ENCODE measurements around the gene DLX2.

Gene DLX2

DNA sequence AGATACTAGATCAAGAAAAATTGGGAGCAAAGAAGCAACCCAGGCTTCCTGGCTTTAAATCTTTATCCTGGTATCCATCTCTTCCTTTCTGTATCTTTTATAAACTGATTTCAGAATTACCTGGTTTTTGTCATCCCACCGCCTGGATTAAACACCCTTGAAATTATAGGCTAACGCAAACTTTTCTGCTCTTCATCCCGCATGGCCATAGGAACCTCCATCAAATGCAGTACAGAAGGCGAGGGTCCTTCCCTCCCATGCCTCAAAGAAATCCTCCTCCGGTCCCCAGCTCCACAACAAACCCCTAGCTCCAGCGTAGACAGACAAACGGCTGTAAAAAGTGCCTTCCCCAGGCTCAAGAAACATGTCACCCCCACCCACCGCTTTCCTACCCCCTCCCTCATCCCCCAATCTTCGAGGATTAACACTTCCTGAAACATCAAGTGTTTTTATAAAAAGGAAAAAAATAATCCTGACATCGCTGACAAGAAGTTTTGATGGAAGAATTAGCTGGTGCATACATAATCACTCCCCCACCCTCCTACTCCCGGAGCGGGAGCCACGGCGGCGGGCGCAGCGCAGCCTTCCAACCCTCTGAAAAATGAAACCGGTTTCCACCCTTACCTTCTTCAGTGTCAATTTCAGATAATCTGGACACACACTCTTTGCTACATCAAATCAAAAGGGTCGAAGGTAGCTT lies 9.8 kb downstream of the DLX2 start:
- DNase-seq, result no peak

DNA sequence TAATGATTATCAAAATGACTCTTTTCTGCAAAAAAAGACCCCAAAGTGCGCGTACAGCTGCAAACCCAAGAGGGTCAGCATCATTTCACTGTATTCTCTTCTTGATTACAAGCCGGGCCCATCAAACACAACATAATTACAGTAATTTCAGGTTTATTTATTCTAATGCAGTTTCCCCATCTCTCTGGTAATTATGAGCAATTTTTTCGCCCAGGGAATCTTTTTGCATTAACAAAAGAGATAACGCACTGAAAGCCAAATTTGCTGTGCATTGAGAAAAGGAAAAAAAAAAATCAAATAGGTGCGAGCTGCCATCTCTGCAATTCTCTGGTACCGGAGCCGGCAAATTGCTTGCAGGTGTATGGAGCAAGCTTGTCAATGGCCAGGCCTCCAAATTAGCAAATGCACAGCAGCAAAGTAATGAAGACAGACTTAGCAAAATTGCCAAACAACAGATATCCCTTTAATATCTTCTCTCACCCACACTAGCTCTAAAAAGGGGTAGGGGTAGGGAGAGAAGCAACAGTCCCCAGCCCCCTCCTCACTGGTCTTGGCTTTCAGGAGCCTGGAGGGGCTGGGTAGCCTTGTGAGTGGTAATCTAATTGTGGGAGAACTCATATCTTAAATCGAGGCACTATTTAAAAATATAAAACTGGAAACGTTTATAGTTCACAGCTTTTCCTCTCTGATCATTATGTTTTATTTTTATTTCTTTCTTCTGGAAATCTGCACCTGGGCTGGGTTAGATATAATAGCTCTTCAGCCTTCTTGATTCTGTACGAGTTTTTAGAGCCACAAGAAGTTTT lies 10.7 kb downstream of the DLX2 start:
- DNase-seq, result peak; percentile 93

DNA sequence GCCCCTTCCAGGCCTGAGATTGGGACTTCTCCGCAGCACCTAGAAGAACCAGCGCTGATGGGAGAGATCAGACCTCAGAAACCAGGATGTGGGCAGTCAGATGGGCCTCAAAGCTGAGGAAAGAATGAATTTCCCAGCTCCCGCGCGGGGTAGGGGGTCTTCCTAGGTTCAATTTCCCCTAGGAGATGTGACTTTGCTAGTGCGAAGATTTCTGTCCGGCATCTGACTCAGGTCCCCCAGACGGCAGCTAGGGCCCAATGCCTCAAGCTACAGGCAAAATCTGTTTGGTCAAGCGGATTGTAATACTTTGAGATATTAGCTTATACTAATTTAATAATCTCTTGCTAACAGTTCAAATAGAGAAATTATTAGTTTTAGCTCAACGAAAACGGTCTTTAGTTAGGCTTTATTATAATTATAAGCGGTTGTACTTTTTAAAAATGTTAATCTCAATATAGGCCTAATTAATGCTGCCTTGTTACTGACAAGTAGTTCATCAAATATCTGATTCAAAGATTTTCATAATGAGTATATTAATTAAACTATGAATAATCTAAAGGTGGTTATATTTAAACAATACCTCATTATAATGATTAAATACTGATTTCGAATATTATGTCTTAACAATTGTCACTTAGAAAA lies 11.6 kb downstream of the DLX2 start:
- DNase-seq, result no peak

DNA sequence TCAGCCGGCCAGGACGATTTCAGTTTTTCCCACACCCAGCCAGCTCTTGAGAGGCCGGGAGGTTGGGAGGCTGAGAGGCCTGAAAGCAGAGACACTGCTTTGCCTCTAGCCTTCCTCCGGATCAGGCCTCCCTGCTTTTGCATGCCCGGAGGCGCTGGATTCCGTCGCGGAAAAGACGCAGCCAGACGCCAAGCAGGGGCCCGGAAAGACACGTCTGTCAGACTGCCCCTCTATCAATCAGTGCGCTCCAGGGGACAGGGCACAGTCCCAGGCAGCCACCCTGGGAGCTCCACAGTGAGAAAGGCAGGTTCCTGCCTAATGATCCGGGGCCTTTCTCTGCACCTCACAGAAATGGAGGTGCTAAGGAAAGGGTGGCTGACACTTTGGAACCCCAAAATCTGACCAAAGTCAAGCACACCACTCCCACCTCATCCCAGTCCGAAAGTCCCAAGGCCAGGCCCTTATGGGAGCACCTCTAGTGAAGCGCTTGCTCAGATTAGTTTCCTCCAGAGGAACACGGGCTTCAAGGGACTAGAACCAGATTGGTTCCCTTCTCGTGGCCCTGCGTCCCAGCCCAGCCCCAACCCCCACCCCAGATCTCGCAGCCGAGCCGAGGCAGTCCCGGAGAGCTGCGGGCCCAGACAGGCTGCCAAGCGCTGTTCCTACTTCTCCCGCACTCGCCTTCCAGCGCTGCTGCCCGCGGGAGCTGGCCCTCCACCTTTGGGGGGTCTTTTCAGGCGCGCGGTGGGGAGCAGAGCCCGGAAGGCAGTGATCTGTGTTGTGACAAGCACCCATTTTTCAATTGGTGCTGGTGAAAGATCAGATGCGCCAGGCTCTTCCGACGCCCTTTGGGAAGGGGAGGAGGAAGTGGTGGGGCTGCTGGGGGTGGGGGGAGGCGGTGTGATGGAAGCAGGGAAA lies 12.4 kb downstream of the DLX2 start:
- no peak for DNase-seq

DNA sequence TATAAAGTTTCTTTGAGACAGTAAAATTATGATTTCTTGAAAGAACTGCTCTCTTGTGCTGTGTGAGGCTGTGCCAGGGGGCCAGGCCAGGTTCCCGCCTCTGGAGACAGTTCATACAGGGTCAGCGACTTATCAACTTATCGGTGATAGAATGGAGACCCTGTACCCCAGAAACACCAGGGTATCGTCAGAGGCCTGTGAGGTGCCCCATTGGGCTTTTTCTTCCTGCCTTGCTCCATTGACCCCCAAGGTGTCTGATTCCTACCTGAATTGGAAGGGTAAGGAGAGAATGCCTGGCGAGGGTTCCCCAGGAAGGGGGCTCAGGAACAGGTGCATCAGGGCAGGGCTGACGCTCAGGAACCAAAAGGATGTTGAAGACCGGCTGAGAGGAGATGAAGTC lies 13.1 kb downstream of the DLX2 start:
- no peak for DNase-seq

DNA sequence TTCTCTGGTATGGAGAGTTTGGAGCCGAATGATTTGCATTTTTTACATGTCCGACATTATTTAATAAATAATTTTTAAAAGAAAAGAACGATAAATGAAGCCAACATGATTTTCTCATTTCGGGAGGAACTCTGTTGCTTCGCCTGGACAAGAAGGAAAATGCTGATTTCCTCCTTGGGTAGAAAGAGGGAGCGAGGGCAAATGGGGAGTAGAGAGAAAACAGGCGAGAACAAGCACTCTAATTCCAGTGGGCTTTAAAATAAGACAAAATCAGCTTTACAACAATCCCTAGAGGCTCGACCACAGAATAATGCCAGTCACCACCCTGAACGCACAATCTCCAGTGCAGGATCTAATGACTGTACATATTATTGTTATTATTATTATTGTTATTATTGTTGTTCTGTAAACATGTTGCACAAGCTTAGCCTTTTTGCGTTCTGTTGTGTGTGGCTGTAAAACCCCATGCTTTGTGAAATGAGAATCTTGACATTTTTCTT lies 13.6 kb downstream of the DLX2 start:
- DNase-seq, result no peak

DNA sequence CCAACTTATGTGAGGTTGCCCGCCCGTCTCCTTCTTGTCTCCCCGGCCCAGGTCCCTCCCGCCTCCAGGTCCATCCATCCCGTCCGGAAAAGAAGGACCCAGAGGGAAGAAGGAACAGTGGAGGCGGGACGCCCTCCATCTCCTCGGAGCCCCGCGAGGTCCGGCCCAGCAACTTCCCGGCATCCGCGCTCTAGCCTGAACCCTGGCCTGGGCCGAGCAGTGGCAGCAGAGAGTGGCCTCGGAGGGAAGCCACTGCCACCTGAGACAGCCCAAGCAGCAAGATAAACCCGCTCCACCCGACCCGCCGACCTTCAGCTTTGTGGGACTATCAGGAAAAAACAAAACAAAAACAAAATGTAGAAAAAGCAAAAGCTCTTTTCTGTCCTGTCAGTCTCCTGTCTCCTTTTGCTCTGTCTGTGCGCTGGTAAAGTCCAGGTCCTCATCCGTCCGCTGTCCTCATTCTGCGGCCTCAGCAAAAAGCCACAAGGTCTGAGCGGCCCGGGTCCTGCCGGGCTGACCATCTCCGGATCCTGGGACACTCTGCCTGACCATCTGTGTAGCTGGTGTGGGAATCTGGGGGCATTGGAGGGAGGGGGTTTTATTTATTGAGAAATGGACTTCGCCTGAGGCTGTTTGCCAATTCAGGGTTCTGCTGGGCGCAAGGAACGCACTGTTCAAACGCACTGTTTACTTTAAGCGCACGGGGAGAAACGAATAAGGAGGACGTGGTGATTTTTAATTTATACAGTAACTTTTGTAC lies 14.3 kb downstream of the DLX2 start:
- DNase-seq, result no peak

DNA sequence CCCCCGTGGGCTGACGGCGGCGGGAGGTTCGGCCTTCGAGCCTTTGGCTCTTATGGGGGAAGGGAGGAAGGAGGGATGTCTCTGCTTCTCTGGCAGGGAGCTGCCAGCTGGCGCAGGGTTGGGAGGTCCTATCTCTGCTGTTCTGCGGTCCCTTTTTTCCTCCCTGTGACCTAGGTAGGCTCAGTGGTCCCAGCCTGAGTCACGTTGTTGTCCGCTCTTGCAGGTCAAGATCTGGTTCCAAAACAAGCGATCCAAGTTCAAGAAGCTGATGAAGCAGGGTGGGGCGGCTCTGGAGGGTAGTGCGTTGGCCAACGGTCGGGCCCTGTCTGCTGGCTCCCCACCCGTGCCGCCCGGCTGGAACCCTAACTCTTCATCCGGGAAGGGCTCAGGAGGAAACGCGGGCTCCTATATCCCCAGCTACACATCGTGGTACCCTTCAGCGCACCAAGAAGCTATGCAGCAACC lies 14.9 kb downstream of the DLX2 start:
- DNase-seq, result no peak

DNA sequence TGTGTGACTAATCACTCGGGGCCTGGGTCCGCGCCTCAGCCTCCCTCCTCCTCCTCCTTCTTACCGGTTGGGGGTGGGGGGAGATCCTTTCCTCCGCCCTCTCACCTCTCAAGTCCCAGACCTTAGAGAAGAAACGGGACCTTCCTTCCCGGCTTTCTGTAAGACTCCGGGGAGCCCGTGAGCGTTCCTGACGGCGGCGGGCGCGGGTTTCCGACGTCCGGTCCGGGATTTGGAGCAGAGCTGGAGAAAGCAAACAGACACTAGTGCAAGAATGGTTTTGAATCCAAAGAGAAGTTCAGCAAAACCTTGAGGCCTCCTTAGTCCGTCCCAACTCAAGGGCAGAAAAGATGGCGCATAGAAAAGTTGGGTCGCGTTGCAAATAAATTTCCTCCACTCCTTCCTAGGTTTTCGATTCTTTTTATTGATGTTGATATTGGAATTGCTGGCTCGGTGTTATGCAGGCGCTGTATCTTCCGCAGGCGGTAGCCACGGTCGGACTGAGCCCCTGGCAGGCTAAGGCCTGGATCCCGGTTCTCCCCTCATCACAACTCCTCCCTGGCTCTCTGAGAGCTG lies 15.4 kb downstream of the DLX2 start:
- no peak for DNase-seq

DNA sequence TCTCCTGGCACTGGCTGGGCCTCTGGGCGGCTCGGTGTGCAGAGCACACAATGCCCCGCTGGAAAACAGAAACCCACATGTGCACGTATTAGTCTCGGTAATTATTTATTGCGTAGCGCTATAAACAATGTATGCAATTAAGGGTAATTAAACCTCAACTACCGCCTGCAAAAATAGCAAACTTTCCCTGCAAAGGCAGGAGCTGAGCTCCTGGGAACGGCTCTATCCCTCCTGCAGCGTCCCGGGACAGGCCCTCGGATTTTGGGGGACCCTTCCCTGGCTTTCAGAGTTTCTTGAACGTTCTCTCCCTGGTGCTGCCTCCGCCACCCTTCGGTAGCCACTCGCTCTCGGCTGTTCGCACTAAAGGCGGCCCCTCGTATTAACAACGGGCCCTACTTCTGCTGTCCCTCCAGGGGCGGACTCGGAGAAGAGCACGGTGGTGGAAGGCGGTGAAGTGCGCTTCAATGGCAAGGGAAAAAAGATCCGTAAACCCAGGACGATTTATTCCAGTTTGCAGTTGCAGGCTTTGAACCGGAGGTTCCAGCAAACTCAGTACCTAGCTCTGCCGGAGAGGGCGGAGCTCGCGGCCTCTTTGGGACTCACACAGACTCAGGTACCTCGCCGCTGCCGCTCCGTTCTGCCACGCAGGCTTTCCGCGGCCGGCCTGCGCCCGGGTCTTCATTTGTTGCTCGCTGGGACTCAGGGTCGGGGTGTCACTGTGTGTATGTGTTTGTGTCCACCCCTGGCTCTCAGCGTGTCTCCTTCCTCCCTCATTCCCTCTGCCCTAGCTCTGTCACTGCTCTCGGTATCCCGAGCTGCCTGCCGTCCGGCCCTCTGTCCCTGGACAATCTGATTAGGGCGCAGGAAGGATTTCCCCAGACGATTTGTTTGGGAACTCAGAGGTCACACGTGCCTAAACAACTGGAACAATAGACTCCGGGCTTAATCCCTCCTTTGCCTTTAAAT lies 16.2 kb downstream of the DLX2 start:
- peak; percentile 69 for DNase-seq

DNA sequence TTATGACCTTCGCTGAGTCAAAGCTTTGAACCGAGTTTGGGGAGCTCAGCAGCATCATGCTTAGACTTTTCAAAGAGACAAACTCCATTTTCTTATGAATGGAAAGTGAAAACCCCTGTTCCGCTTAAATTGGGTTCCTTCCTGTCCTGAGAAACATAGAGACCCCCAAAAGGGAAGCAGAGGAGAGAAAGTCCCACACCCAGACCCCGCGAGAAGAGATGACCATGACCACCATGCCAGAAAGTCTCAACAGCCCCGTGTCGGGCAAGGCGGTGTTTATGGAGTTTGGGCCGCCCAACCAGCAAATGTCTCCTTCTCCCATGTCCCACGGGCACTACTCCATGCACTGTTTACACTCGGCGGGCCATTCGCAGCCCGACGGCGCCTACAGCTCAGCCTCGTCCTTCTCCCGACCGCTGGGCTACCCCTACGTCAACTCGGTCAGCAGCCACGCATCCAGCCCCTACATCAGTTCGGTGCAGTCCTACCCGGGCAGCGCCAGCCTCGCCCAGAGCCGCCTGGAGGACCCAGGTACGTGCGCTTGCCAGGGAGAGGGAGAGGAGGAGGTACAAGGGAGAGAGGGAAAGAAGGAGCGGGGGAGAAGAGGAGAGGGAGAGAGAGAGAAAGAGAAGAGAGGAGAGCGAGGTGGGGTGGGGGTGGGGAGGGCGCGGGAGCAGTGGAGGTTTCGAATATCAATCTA lies 17.1 kb downstream of the DLX2 start, which contains the start of gene DLX1:
Gene DLX1 (plus strand): TSS at position 48 of the 700 bp plus-strand sequence. CDS start 171 bp downstream, at position 219.
- DNase-seq, result no peak

DNA sequence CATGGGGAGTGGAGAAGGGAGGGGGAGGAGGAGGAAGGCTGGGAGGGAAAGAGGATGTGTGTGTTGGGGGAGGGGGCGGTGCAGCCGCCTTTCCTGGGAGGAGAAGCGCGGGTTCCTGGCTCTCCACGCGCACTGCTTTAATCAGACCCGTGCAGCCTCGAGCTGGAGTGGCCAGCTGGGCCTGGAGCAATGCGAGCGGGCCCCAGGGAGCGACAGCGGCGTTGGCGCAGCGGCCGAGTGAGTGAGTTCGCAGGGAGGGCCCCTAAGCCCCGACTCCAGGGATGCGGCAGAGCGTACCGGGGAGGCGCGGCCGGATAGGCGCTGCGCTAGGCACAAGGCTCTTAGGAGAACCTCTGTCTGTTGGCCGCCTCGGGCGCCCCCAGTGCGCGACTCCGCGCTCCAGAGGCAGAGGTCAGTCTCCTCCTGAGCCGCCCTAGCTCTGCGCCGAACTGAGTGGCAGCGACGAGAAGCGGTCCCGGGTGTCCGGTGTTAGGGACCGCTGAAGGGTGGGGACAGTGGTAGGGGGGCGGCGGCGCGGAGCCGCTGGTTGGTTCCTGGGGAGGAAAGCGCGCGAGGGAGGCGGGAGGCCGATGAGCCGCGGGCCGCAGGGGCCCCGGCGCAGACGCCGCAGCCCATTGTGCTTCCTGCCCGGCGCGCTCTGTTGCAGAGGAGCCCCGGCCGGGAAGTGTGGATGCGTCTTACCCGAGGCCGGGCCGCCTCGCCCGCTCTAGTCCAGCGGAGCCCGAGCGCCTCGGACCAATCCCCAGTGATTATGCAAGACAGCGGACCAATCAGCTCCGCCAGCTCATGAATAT lies 17.8 kb downstream of the DLX2 start:
- DNase-seq, result peak; percentile 96

DNA sequence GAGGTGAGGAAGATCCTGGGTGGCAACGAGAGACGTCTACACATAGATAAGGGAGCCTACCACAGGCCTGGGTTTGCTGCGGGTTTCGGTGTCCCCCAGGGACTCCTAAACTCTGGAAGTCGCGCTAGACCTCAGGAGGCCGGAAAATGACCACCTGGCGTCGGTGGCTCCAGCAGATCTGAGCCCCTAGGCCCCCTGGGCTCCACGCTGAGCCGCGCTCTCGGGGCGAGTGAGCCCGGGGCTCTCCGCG lies 18.4 kb downstream of the DLX2 start:
- DNase-seq, result no peak

DNA sequence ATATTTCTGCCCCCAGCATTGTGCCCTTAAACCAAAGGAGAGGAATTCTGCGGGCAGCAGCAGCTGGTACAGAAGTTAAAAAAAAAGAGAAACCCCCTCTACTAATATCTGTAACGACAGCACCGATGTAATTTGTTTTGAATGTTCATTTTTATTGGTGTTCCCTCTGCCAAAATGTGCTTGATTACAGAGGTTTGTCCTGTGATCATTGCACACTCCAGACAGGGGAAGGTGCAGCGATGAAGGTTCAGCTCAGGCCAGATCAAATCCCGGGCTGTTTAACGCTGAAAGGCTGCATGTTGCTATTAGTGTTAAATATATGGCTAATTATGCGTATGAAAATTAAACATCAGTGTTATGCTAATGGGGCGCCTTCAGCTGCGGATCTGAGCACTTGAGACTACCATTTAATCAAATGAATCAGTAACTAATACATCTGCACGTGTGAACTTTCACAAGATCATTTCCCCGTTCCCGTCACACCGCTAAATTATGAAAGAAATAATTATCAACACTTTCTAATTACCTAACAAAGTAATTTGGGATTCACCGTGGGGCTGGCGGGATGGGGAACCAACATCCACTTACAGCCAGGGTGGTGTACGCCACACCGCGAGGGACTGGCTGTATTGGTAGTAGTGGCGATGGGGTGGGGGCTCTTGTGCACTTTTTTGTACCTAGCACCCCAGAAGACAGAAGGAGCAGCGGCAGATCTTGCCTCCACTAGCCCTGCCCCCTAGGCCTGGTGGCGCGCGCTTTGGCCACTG lies 18.9 kb downstream of the DLX2 start:
- DNase-seq, result no peak

DNA sequence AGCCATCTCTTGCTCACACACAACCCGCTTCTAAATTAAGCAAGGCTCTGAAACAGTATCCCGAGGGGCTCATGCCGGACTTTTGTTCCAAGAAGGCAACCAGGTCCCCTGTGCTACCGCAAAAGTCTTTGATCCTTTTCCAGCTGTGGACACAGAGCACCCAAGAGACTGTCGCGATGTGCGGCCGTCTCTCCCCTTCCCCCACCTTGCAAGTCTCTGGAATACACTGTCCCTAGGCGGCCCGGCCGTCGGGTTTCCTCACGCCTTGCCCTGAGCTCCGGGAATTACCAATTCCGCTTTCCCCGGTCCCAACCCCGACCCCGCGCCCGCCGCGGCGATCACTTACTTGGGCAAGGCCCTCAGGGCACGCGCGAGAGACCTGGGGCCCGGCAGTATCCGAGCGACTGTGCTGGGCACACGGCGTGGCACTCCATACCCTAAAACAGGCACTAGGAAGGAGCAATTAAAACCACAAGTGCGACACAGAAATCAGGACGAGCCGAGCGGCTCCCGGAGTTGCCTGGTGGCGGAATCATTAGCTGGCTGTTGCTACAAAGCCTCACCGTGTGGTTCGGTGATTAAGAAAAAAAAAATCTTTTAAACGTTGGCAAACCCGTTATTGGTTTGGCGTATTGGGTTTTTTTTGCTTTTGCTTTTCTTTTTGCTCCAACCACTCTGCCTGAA lies 19.6 kb downstream of the DLX2 start:
- no peak for DNase-seq

DNA sequence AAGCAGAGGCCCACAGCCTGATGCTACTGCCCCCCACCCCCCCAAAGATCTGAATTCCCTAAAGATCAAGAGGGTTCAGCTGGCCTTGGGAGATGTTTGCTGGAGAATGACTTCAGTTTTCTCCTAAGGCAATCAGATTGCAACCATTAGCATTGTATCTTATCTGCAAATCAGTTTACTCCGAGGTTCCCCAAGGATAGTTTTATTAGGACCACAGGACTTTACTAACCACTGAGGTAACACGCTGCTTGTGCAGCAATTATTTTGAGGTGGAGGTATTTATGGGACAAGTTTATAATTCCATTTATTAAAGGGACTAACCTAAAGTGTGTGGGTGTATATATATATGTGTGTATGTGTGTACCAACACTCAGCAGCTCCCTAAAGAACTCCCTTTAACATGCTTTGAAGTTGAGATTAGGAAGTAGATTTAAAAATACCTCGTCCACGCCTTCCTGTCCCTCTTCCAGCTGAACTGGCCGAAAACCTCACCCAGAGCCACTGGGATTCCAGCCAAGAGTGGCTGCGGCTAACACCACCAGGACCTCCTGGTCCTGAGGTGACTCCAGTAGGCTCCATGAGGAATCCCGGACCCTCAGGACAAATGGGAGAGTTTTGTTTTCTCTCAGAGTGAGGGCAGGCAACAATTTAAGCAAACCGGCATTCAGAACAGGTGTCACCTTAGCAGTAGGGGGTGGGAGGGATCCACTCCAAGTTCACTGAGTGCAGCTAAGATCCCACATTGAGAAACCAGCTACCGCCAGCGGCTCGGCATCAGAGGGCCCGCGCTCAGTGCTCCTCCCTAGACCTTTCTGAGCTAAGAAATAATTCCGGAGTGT lies 20.4 kb downstream of the DLX2 start:
- no peak for DNase-seq

All from NCI-H1105 treated with DMSO at 0.1 percent for 48 hours (cell line).